Immature natural killer cell (primary cell): ENCODE measurements around the gene LRP1B. TPM values are rescaled to one million over a fixed set of nuclear protein-coding genes. Genes with fewer than 3 reads are reported as not detected.
"Not testable (repeated sequence)": the region's sequence is repeated elsewhere in the genome, so short reads cannot be mapped to it uniquely, and the experiment has no call there.

Source experiments
- DNase-seq, 3 donors: peaks; one replicate each; pipeline ENCODE4 v3.0.0; 2022; ENCODE audit warnings: mixed read lengths in 1 of 3
- H3K27ac Mint-ChIP-seq, 6 donors: one replicate each; pipeline ENCODE4 v1.8.0; 2020; ENCODE audit warnings: mixed read lengths in 6 of 6, mild to moderate bottlenecking in 5 of 6, inconsistent platforms in 4 of 6, moderate library complexity in 3 of 6
- H3K27me3 Mint-ChIP-seq, 3 donors: one replicate each; pipeline ENCODE4 v1.8.0; 2020 to 2021; ENCODE audit warnings: low read depth in 3 of 3, mild to moderate bottlenecking in 3 of 3, mixed read lengths in 3 of 3, moderate library complexity in 3 of 3, inconsistent platforms in 1 of 3
- H3K36me3 Mint-ChIP-seq, 3 donors: one replicate each; pipeline ENCODE4 v1.8.0; 2020; ENCODE audit warnings: mixed read lengths in 3 of 3, inconsistent platforms in 2 of 3, mild to moderate bottlenecking in 2 of 3
- H3K4me1 Mint-ChIP-seq, 2 donors: one replicate each; pipeline ENCODE4 v1.8.0; 2020; ENCODE audit warnings: inconsistent platforms in 2 of 2, mild to moderate bottlenecking in 2 of 2, mixed read lengths in 2 of 2, moderate library complexity in 1 of 2
- H3K4me3 Mint-ChIP-seq, 5 donors: one replicate each; pipeline ENCODE4 v1.8.0; 2020; ENCODE audit warnings: mild to moderate bottlenecking in 5 of 5, mixed read lengths in 5 of 5, inconsistent platforms in 3 of 5, moderate library complexity in 3 of 5
- H3K9me3 Mint-ChIP-seq, 6 donors: one replicate each; pipeline ENCODE4 v1.8.0; 2020; ENCODE audit warnings: mild to moderate bottlenecking in 6 of 6, mixed read lengths in 6 of 6, inconsistent platforms in 4 of 6, moderate library complexity in 3 of 6
- polyA plus RNA-seq, 3 donors: library from polyadenylated mRNA; unstranded; fragments of 300-500 nt; fragmentation: Illumina TruSeq; gene quantifications; one replicate each; pipeline ENCODE4 v1.2.3, GENCODE V29; 2021

LRP1B gene
- polyA plus RNA-seq, 3 donors from 2014 or later: not detected

DNA sequence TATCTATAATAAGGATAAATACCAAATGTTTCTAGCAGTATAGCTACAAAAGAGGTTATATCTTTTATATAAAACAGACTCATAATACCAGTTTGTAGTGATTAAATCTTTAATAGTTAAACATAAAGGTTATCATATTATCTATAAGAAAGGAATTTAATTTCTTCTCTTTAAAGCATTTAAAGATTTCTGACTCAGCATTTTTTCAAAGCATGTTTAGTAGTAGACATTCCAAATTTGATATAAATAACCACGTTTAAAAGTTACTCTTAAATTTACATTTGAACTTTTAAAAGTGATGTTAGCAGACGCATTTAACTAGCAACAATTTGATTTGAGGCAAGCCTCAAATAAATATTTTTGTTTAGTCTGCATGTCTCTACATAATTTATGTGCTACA, 1842.6 kb downstream of the LRP1B start:
- Mint-ChIP-seq H3K9me3 (peaks cover 2 to 16% (median 8%) of the 10 kb centered on the region in 6 donors), H3K36me3 (peaks cover 0 to 4% (median 0%) of the 10 kb centered on the region in 3 donors), H3K4me1 (no peaks in the 10 kb centered on the region), H3K4me3 (no peak overlapping the region), H3K27me3 (no peaks in the 10 kb centered on the region), H3K27ac (no peak overlapping the region)
- DNase-seq: no peak

- no peaks in the 10 kb centered on the region for H3K27me3 Mint-ChIP-seq
- H3K4me3 Mint-ChIP-seq: no peak overlapping the region
- peaks cover 2 to 14% (median 7%) of the 10 kb centered on the region in 6 donors for H3K9me3 Mint-ChIP-seq
- no peak for DNase-seq
- no peaks in the 10 kb centered on the region for H3K4me1 Mint-ChIP-seq
- H3K36me3 Mint-ChIP-seq: no peaks in the 10 kb centered on the region
- no peak overlapping the region for H3K27ac Mint-ChIP-seq
These were observed 1844.4 kb downstream of the LRP1B start for GRCh38 chr2:140286377-140286776.

DNA sequence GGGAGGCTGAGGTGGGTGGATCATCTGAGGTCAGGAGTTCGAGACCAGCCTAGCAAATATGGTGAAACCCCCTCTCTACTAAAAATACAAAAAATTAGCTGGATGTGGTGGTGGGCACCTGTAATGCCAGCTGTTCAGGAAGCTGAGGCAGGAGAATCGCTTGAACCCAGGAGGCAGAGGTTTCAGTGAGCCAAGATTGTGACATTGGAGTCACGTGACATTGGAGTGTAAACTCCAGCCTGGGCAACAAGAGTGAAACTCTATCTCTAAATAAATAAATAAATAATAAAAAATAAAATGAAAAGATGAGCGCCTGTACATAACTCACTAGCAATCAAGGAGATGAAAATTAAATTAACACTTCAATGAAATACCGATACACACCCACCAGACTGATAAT, 1853.5 kb downstream of the LRP1B start:
- H3K27me3 Mint-ChIP-seq, H3K4me1 Mint-ChIP-seq, H3K27ac Mint-ChIP-seq, DNase-seq, H3K36me3 Mint-ChIP-seq, H3K4me3 Mint-ChIP-seq: not testable (repeated sequence)
- peaks cover 6 to 48% (median 14%) of the 10 kb centered on the region in 6 donors for H3K9me3 Mint-ChIP-seq

- H3K36me3 Mint-ChIP-seq: no peaks in the 10 kb centered on the region
- H3K27ac Mint-ChIP-seq: no peak overlapping the region
- DNase-seq: no peak
- H3K27me3 Mint-ChIP-seq: peaks cover 0 to 2% (median 1%) of the 10 kb centered on the region in 3 donors
- no peaks in the 10 kb centered on the region for H3K4me1 Mint-ChIP-seq
- H3K9me3 Mint-ChIP-seq: peaks cover 6 to 47% (median 12%) of the 10 kb centered on the region in 6 donors
- H3K4me3 Mint-ChIP-seq: no peak overlapping the region
These were observed 1854.2 kb downstream of the LRP1B start for GRCh38 chr2:140276661-140277060.

GRCh38 chr2:140275427-140275826, 1855.4 kb downstream of the LRP1B start:
- Mint-ChIP-seq H3K4me3 (no peak overlapping the region), H3K9me3 (peaks cover 5 to 39% (median 12%) of the 10 kb centered on the region in 6 donors), H3K27ac (no peak overlapping the region), H3K4me1 (no peaks in the 10 kb centered on the region), H3K36me3 (no peaks in the 10 kb centered on the region), H3K27me3 (peaks cover 0 to 5% (median 1%) of the 10 kb centered on the region in 3 donors)
- DNase-seq: no peak

- no peak overlapping the region for H3K27ac Mint-ChIP-seq
- no peak overlapping the region for H3K4me3 Mint-ChIP-seq
- DNase-seq: no peak
- H3K4me1 Mint-ChIP-seq: no peaks in the 10 kb centered on the region
- H3K9me3 Mint-ChIP-seq: peaks cover 3 to 37% (median 13%) of the 10 kb centered on the region in 6 donors
- H3K36me3 Mint-ChIP-seq: no peaks in the 10 kb centered on the region
- peaks cover 0 to 5% (median 1%) of the 10 kb centered on the region in 3 donors for H3K27me3 Mint-ChIP-seq
These were observed 1855.9 kb downstream of the LRP1B start for GRCh38 chr2:140274891-140275290.

- Mint-ChIP-seq H3K4me1 (no peaks in the 10 kb centered on the region), H3K4me3 (no peak overlapping the region), H3K36me3 (no peaks in the 10 kb centered on the region), H3K27ac (no peak overlapping the region), H3K27me3 (peaks cover 0 to 5% (median 1%) of the 10 kb centered on the region in 3 donors), H3K9me3 (peaks cover 3 to 39% (median 13%) of the 10 kb centered on the region in 6 donors)
- DNase-seq: no peak
These were observed 1856.9 kb downstream of the LRP1B start for GRCh38 chr2:140273958-140274357.

DNA sequence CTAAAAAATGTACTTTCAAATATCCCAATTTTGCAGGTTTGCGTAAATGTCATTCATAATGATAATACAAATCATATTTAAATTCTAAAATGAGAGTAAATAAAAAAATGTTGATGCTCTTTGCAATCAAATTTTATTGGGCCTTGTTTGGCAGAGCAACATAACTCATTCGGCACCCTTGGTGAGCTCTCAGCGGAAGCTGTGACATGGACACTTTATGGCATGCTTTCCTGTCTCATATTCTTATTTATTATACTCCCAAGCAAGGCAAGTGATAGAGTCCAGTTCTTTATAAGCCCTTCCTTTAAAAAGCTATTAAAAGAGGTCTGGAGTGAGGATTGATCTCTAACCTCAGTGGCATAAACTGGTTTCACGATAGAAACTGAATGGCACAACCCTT, 1857.4 kb downstream of the LRP1B start:
- no peak overlapping the region for H3K4me3 Mint-ChIP-seq
- H3K27ac Mint-ChIP-seq: no peak overlapping the region
- no peak for DNase-seq
- H3K27me3 Mint-ChIP-seq: peaks cover 0 to 5% (median 1%) of the 10 kb centered on the region in 3 donors
- peaks cover 2 to 36% (median 12%) of the 10 kb centered on the region in 6 donors for H3K9me3 Mint-ChIP-seq
- H3K36me3 Mint-ChIP-seq: no peaks in the 10 kb centered on the region
- no peaks in the 10 kb centered on the region for H3K4me1 Mint-ChIP-seq

DNA sequence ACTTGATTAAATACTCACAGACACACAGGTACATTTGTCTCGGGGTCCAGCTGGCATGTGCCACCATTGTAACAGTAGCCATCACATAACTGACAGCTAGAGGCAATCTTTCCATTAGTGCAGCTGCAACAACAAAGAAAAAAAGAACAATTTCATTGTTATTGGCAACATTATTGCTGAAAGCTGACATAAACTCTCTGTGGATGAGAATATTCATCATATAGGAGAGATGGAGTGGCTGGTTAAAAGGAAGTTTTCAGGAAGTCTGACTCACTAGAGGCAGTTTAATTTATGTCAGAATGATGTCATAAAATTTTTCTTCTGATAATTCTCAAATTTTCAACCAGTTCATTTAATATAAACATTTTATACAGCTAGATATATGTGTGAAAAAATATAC, 1860.6 kb downstream of the LRP1B start:
- H3K9me3 Mint-ChIP-seq: peaks cover 0 to 31% (median 16%) of the 10 kb centered on the region in 6 donors
- H3K4me1 Mint-ChIP-seq: no peaks in the 10 kb centered on the region
- H3K36me3 Mint-ChIP-seq: no peaks in the 10 kb centered on the region
- no peak overlapping the region for H3K4me3 Mint-ChIP-seq
- peaks cover 0 to 3% (median 0%) of the 10 kb centered on the region in 3 donors for H3K27me3 Mint-ChIP-seq
- no peak for DNase-seq
- H3K27ac Mint-ChIP-seq: no peak overlapping the region

GRCh38 chr2:140269000-140269399, 1861.8 kb downstream of the LRP1B start:
- Mint-ChIP-seq H3K4me3 (no peak overlapping the region), H3K9me3 (peaks cover 3 to 39% (median 17%) of the 10 kb centered on the region in 6 donors), H3K27ac (no peak overlapping the region), H3K27me3 (peaks cover 0 to 3% (median 0%) of the 10 kb centered on the region in 3 donors), H3K4me1 (no peaks in the 10 kb centered on the region), H3K36me3 (no peaks in the 10 kb centered on the region)
- DNase-seq: no peak

- no peak overlapping the region for H3K4me3 Mint-ChIP-seq
- H3K4me1 Mint-ChIP-seq: peaks cover 0 to 1% of the 10 kb centered on the region in 2 donors
- DNase-seq: no peak
- H3K27ac Mint-ChIP-seq: no peak overlapping the region
- no peaks in the 10 kb centered on the region for H3K27me3 Mint-ChIP-seq
- no peaks in the 10 kb centered on the region for H3K36me3 Mint-ChIP-seq
- H3K9me3 Mint-ChIP-seq: peaks cover 7 to 41% (median 22%) of the 10 kb centered on the region in 6 donors
These were observed 1867.9 kb downstream of the LRP1B start for GRCh38 chr2:140262908-140263307.

- H3K27ac Mint-ChIP-seq: no peak overlapping the region
- H3K27me3 Mint-ChIP-seq: no peaks in the 10 kb centered on the region
- H3K4me3 Mint-ChIP-seq: no peak overlapping the region
- H3K36me3 Mint-ChIP-seq: no peaks in the 10 kb centered on the region
- DNase-seq: no peak
- no peaks in the 10 kb centered on the region for H3K4me1 Mint-ChIP-seq
- H3K9me3 Mint-ChIP-seq: peaks cover 0 to 32% (median 4%) of the 10 kb centered on the region in 6 donors
These were observed 1873.0 kb downstream of the LRP1B start for GRCh38 chr2:140257692-140258300.

DNA sequence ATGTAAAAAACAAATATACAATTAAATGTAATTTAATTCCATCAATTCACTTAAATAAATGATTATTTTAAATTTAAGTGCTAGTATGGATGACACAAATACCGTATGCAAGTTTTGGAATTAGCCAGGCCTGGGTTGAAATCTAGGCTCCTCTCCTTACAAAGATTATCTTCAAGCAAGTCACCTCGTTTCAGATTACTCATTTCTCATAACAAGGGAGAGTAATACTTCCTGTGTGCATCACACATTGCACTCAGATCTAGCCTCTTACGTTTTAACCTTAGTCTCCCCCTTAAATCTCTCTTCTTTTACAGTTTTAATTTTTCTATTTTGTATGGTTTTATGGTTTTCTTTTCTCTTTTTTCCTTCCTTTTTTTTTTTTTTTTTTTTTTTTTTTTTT, 1874.7 kb downstream of the LRP1B start:
- no peak overlapping the region for H3K27ac Mint-ChIP-seq
- peaks cover 0 to 32% (median 4%) of the 10 kb centered on the region in 6 donors for H3K9me3 Mint-ChIP-seq
- no peaks in the 10 kb centered on the region for H3K27me3 Mint-ChIP-seq
- no peak for DNase-seq
- H3K4me3 Mint-ChIP-seq: no peak overlapping the region
- no peaks in the 10 kb centered on the region for H3K36me3 Mint-ChIP-seq
- no peaks in the 10 kb centered on the region for H3K4me1 Mint-ChIP-seq

DNA sequence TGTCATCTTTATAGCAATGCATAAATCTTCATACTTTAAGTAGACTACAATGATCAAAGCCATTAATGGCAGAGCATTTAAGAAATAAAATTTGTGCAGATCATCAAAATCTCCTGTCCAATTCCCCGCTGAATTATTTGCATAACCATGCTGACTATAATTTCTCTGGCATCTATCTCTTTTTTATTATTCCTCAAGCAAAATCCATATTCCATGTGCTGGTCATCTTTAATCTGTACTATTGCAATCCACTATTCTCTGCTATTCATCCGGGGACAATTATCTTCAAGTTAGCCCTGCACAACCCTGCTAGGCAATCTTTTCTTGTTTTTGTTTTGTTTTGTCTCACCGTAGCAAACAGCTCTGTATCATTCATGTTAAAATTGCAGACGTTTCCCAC, 1881.0 kb downstream of the LRP1B start:
- H3K27me3 Mint-ChIP-seq: no peaks in the 10 kb centered on the region
- no peak for DNase-seq
- H3K4me1 Mint-ChIP-seq: no peaks in the 10 kb centered on the region

DNA sequence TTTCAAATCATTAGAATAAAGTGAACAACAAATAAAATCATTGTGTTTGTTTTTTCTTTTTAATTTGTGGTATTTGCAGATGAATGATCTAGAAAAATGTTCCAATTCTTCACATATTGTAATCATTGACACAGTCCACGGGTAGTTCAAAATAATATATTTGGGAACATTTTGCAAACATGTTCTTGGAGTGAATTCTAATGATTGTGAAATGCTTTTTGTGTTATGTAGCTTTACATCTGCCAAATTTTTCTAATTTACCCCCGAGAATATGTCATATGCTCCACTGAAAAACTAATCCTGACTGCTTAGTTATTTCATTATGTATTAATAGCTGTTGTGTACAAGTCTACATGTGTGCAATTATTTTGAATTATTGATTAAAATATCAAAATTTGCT, 1882.2 kb downstream of the LRP1B start:
- no peak overlapping the region for H3K4me3 Mint-ChIP-seq
- no peaks in the 10 kb centered on the region for H3K36me3 Mint-ChIP-seq
- H3K4me1 Mint-ChIP-seq: no peaks in the 10 kb centered on the region
- DNase-seq: no peak
- peaks cover under 1 to 32% (median 10%) of the 10 kb centered on the region in 6 donors for H3K9me3 Mint-ChIP-seq
- H3K27ac Mint-ChIP-seq: no peak overlapping the region
- no peaks in the 10 kb centered on the region for H3K27me3 Mint-ChIP-seq

More for the DNA sequence above, 1881.0 kb downstream of the LRP1B start:
- Mint-ChIP-seq H3K36me3 (no peaks in the 10 kb centered on the region), H3K4me3 (no peak overlapping the region), H3K9me3 (peaks cover 2 to 31% (median 8%) of the 10 kb centered on the region in 6 donors), H3K27ac (no peak overlapping the region)
